Hepatocyte (in vitro differentiated cells): ENCODE data around the gene PALLD. TPM values are rescaled to one million over a fixed set of nuclear protein-coding genes. Genes with fewer than 3 reads are reported as not detected.

Source experiments
- DNase-seq: peaks from one replicate; pipeline ENCODE4 v3.0.0-alpha.2; 2016; ENCODE audit warnings: low spot score
- H2AFZ ChIP-seq: fragments of 200-600 bp; sonication (generic); 2 replicates; pipeline ENCODE4 v1.6.0; 2016; ENCODE audit warnings: antibody characterized with exemption, mild to moderate bottlenecking
- H3K27ac ChIP-seq: fragments of 200-600 bp; sonication (generic); 2 replicates; pipeline ENCODE4 v1.5.1; 2016; ENCODE audit warnings: mild to moderate bottlenecking
- H3K27me3 ChIP-seq: fragments of 200-600 bp; sonication (generic); 2 replicates; pipeline ENCODE4 v1.6.1; 2016
- H3K36me3 ChIP-seq: fragments of 200-600 bp; sonication (generic); replicated peaks from 2 replicates; pipeline ENCODE4 v1.5.1; 2016; ENCODE audit warnings: low read depth; ENCODE audit not compliant: insufficient read depth
- H3K4me1 ChIP-seq: fragments of 200-600 bp; sonication (generic); 2 replicates; pipeline ENCODE4 v1.5.1; 2016; ENCODE audit warnings: mild to moderate bottlenecking, moderate library complexity; ENCODE audit not compliant: insufficient read depth
- H3K4me2 ChIP-seq: fragments of 200-600 bp; sonication (generic); 2 replicates; pipeline ENCODE4 v1.6.0; 2016
- H3K4me3 ChIP-seq: fragments of 200-600 bp; sonication (generic); 2 replicates; pipeline ENCODE4 v1.5.1; 2016; ENCODE audit warnings: mild to moderate bottlenecking
- H3K79me2 ChIP-seq: fragments of 200-600 bp; sonication (generic); 2 replicates; pipeline ENCODE4 v1.6.0; 2017; ENCODE audit warnings: mild to moderate bottlenecking
- H3K9me2 ChIP-seq: fragments of 200-600 bp; sonication (generic); replicated peaks from 2 replicates; pipeline ENCODE4 v1.6.0; 2017; ENCODE audit warnings: mild to moderate bottlenecking; ENCODE audit not compliant: insufficient read depth
- H3K9me3 ChIP-seq: fragments of 200-600 bp; sonication (generic); 2 replicates; pipeline ENCODE4 v1.5.1; 2016; ENCODE audit warnings: low read depth, mild to moderate bottlenecking
- H4K20me1 ChIP-seq: fragments of 200-600 bp; sonication (generic); 2 replicates; pipeline ENCODE4 v1.6.0; 2016; ENCODE audit warnings: mild to moderate bottlenecking; ENCODE audit not compliant: insufficient read depth, poor library complexity, severe bottlenecking
- EZH2 ChIP-seq: fragments of 200-600 bp; sonication (generic); IDR thresholded peaks from 2 replicates; pipeline ENCODE4 v1.6.1; 2016; ENCODE audit warnings: antibody characterized with exemption, mild to moderate bottlenecking, borderline replicate concordance
- EZH2phosphoT487 ChIP-seq: fragments of 200-600 bp; sonication (generic); IDR thresholded peaks from one replicate; pipeline ENCODE4 v1.6.1; 2018; ENCODE audit warnings: antibody characterized with exemption, mild to moderate bottlenecking, low read depth, moderate library complexity; ENCODE audit not compliant: unreplicated experiment, severe bottlenecking
- WGBS: methylation state at CpG from one replicate; pipeline ENCODE4 v1.1.6; 2016; ENCODE audit warnings: low lambda C conversion rate; ENCODE audit errors: missing lambda C conversion rate; 5-methylcytosine and 5-hydroxymethylcytosine counted together
- polyA plus RNA-seq: library from polyadenylated mRNA; unstranded; fragments of >200 nt; fragmentation: Nextera tagmentation; extraction: Ambion mirVana; gene quantifications from 2 replicates; pipeline ENCODE4 v1.2.1, GENCODE V29; 2016
- total RNA-seq: library from RNA; depleted of rRNA; stranded (reverse); fragments of >200 nt; gene quantifications from 2 replicates; pipeline ENCODE4 v1.2.3, GENCODE V29; 2014
- TF ChIP-seq, protein P1 (sequence below): fragments of 200-600 bp; sonication (generic); IDR thresholded peaks from 2 replicates; pipeline ENCODE4 v1.5.1; 2016; ENCODE audit warnings: antibody characterized with exemption, mild to moderate bottlenecking; ENCODE audit not compliant: poor library complexity

Gene PALLD
- total and polyA plus RNA-seq, 2 experiments from 2014 or later = 82.7 to 85.2 TPM

DNA sequence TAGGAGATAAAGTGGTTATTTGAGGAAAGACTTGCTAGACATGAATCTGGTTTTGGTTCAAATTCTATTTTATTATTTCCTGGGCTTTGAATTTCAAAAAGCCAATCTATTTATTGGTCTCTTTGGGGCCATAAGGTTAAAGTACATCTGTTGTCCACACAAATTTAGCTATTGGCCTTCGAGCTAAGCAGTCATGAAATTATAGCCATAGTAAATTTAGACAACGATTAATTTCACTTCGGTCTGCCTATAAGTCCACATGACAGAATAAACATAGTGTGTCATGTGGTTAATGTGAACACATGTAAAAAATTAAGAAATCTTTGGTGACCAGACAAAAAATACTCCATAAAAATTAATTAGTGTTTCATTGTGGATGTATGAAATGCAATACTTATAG, 161.9 kb downstream of the PALLD start:
- Histone ChIP-seq H3K9me3 (no peaks in the 10 kb centered on the region), H3K36me3 (no peaks in the 10 kb centered on the region), H4K20me1 (no peaks in the 10 kb centered on the region), H3K27me3 (no peaks in the 10 kb centered on the region), H3K9me2 (no peaks in the 10 kb centered on the region), H3K4me2 (no peak overlapping the region), H3K79me2 (peaks cover 23% of the 10 kb centered on the region), H3K4me3 (no peak overlapping the region), H2AFZ (no peak overlapping the region), H3K4me1 (peaks cover 12% of the 10 kb centered on the region), H3K27ac (no peak overlapping the region)
- TF ChIP-seq EZH2phosphoT487 (no peak), EZH2 (no peak)
- TF ChIP-seq, protein P1, sequence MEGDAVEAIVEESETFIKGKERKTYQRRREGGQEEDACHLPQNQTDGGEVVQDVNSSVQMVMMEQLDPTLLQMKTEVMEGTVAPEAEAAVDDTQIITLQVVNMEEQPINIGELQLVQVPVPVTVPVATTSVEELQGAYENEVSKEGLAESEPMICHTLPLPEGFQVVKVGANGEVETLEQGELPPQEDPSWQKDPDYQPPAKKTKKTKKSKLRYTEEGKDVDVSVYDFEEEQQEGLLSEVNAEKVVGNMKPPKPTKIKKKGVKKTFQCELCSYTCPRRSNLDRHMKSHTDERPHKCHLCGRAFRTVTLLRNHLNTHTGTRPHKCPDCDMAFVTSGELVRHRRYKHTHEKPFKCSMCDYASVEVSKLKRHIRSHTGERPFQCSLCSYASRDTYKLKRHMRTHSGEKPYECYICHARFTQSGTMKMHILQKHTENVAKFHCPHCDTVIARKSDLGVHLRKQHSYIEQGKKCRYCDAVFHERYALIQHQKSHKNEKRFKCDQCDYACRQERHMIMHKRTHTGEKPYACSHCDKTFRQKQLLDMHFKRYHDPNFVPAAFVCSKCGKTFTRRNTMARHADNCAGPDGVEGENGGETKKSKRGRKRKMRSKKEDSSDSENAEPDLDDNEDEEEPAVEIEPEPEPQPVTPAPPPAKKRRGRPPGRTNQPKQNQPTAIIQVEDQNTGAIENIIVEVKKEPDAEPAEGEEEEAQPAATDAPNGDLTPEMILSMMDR = no peak
- 40% methylated on average over 3 of the region's 3 CpGs for WGBS
- no peak for DNase-seq

DNA sequence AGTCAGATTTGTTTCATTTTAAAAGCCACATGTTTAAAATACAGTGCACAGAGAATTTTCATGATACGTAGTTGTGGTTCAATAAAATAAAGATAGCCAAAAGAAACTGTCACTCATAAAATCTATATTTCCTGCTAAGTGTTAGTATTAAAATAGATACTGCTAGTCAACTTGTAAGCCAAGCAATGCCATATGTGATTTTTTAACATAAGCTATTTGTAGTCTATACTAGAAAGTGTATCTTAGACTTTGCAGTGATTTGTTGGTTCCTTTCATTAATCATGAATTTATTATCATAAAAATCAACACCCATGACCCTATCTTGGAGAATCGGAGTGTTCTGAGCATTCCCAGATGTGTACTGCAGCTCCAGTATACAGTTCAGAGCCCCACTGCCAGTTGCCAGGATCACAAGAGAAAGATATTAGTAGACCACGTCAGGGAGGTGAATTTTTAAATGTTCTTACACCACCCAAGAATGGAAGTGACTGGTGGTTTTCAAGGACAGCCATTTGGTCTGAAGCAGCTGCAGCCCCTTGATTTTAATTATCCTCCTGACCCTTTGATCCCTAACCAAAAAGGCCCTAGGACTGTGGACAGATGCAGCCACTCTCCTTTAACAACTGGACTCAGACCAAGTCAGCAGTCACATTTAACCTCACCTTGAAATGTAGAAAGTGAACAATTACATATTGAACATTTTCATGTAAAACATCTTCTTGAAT, 163.1 kb downstream of the PALLD start:
- H3K79me2 ChIP-seq = peaks cover 26% of the 10 kb centered on the region
- peaks cover 12% of the 10 kb centered on the region for H3K4me1 ChIP-seq
- peak overlapping the region; percentile 2 for H3K4me2 ChIP-seq

DNA sequence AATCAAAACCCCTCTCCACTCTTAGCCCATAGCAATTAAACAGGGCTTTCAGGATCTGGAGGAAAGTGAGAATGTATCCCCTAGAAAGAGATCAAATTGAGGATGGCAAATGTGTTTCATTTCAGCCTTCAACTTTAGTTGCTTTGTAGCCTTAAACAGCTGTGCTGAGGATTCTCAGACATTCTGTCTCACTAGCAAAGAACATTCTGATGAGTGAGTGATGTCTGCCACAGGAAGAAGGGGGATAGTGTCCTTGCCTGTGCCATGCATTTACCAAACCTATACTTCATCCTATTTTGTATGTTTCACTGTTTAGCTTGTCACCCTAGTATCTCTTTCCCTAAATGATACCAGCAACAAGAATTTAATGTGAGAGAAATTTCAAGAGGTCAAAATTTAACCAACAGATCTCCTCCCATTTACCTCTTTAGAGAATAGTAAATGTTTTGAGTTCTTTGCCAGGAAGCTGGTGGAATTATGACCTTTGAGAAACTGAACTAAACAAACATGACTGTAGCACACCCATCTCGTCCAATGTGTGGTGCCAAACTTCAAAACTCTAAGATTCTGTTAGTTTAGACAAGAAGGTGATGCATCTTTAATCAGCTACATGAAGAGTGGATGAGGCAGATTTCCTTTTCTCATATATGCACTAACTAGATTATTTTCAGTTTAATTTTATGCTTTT, 165.6 kb downstream of the PALLD start:
- Histone ChIP-seq H4K20me1 (no peaks in the 10 kb centered on the region), H2AFZ (no peak overlapping the region), H3K36me3 (no peaks in the 10 kb centered on the region), H3K4me2 (no peak overlapping the region), H3K79me2 (peaks cover 23% of the 10 kb centered on the region), H3K27ac (no peak overlapping the region), H3K9me2 (no peaks in the 10 kb centered on the region), H3K9me3 (no peaks in the 10 kb centered on the region), H3K27me3 (no peaks in the 10 kb centered on the region), H3K4me3 (no peak overlapping the region), H3K4me1 (peaks cover 15% of the 10 kb centered on the region)
- no peak for DNase-seq
- 52% methylated on average over 1 of the region's 1 CpG for WGBS
- no peak for TF ChIP-seq EZH2phosphoT487
- TF ChIP-seq, protein P1 = no peak
- no peak for TF ChIP-seq EZH2

More for the DNA sequence above, 163.1 kb downstream of the PALLD start:
- H3K27me3 ChIP-seq = no peaks in the 10 kb centered on the region
- no peak overlapping the region for H3K4me3 ChIP-seq
- WGBS = 61% methylated on average over 3 of the region's 3 CpGs
- H3K9me2 ChIP-seq = no peaks in the 10 kb centered on the region
- TF ChIP-seq, protein P1 = no peak
- no peak for TF ChIP-seq EZH2phosphoT487
- no peak for TF ChIP-seq EZH2
- no peaks in the 10 kb centered on the region for H3K9me3 ChIP-seq
- no peak for DNase-seq
- peak overlapping the region; percentile 10 for H3K27ac ChIP-seq
- H4K20me1 ChIP-seq = no peaks in the 10 kb centered on the region
- no peaks in the 10 kb centered on the region for H3K36me3 ChIP-seq
- no peak overlapping the region for H2AFZ ChIP-seq
